Panc1 (cell line): ENCODE results near the gene TDO2.

ENCODE experiments used
- POLR2AphosphoS5 ChIP-seq: IDR thresholded peaks from 2 replicates; pipeline ENCODE4 v1.6.1; 2012; ENCODE audit warnings: mild to moderate bottlenecking, low read depth, low read length, moderate library complexity
- SIN3A ChIP-seq: IDR thresholded peaks from 2 replicates; pipeline ENCODE4 v1.6.1; 2012; ENCODE audit warnings: low read depth, mild to moderate bottlenecking, low read length, moderate library complexity, borderline replicate concordance; ENCODE audit not compliant: insufficient read depth
- TCF7L2 ChIP-seq: IDR thresholded peaks from 2 replicates; pipeline ENCODE4 v1.6.1; 2011; ENCODE audit warnings: mild to moderate bottlenecking, low read depth, low read length, inconsistent platforms
- TF ChIP-seq, protein P1 (sequence below): fragments of 450-650 bp; IDR thresholded peaks from 2 replicates; pipeline ENCODE4 v1.5.1; 2017; ENCODE audit warnings: mild to moderate bottlenecking
- TF ChIP-seq, protein P2 (sequence below), 2 experiments: IDR thresholded peaks; 2 replicates each; pipeline ENCODE4 v1.6.1; 2011 to 2012; ENCODE audit warnings: low read depth in 2 of 2, control low read depth in 1 of 2, low read length in 1 of 2, mild to moderate bottlenecking in 1 of 2, moderate library complexity in 1 of 2; ENCODE audit not compliant: insufficient read depth in 1 of 2

- TF ChIP-seq, protein P1, sequence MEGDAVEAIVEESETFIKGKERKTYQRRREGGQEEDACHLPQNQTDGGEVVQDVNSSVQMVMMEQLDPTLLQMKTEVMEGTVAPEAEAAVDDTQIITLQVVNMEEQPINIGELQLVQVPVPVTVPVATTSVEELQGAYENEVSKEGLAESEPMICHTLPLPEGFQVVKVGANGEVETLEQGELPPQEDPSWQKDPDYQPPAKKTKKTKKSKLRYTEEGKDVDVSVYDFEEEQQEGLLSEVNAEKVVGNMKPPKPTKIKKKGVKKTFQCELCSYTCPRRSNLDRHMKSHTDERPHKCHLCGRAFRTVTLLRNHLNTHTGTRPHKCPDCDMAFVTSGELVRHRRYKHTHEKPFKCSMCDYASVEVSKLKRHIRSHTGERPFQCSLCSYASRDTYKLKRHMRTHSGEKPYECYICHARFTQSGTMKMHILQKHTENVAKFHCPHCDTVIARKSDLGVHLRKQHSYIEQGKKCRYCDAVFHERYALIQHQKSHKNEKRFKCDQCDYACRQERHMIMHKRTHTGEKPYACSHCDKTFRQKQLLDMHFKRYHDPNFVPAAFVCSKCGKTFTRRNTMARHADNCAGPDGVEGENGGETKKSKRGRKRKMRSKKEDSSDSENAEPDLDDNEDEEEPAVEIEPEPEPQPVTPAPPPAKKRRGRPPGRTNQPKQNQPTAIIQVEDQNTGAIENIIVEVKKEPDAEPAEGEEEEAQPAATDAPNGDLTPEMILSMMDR = no peak
- no peak for TF ChIP-seq POLR2AphosphoS5
- TF ChIP-seq, protein P2, sequence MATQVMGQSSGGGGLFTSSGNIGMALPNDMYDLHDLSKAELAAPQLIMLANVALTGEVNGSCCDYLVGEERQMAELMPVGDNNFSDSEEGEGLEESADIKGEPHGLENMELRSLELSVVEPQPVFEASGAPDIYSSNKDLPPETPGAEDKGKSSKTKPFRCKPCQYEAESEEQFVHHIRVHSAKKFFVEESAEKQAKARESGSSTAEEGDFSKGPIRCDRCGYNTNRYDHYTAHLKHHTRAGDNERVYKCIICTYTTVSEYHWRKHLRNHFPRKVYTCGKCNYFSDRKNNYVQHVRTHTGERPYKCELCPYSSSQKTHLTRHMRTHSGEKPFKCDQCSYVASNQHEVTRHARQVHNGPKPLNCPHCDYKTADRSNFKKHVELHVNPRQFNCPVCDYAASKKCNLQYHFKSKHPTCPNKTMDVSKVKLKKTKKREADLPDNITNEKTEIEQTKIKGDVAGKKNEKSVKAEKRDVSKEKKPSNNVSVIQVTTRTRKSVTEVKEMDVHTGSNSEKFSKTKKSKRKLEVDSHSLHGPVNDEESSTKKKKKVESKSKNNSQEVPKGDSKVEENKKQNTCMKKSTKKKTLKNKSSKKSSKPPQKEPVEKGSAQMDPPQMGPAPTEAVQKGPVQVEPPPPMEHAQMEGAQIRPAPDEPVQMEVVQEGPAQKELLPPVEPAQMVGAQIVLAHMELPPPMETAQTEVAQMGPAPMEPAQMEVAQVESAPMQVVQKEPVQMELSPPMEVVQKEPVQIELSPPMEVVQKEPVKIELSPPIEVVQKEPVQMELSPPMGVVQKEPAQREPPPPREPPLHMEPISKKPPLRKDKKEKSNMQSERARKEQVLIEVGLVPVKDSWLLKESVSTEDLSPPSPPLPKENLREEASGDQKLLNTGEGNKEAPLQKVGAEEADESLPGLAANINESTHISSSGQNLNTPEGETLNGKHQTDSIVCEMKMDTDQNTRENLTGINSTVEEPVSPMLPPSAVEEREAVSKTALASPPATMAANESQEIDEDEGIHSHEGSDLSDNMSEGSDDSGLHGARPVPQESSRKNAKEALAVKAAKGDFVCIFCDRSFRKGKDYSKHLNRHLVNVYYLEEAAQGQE (IDR thresholded peaks at IDR 0.05; ENCODE audit: insufficient read depth in 1 of 2, low read depth in 2 of 2, low read length in 1 of 2) = no peak
- TF ChIP-seq TCF7L2 = no peak
- TF ChIP-seq SIN3A = no peak
Observed at GRCh38 chr4:155855897-155856296, 47.6 kb upstream of the TDO2 start.
